GM12878 (cell line): ENCODE results near the gene CYP51A1. TPM values are rescaled to one million over a fixed set of nuclear protein-coding genes. Genes with fewer than 3 reads are reported as not detected.

Source experiments
- ATAC-seq: fragments of 200-7000 bp; cut with Tn5 transposase; 3 replicates; pipeline ENCODE4 v1.9.1; 2020; ENCODE audit warnings: mild to moderate bottlenecking, moderate library complexity
- BruUV-seq: library from RNA; stranded (reverse); fragments of 400-500 nt; replicated peaks from 2 replicates; lab custom pipeline; 2021; lab: Mats Ljungman, UMichigan
- CTCF ChIA-PET: fragments of 300-600 bp; sonication (Branson Sonifier 250); formaldehyde crosslinking; extraction: SDS; loops from one replicate; lab custom pipeline; 2021; ENCODE audit warnings: inconsistent platforms; lab: Yijun Ruan, JAX
- POLR2A ChIA-PET: fragments of 350-600 bp; formaldehyde crosslinking; extraction: SDS; loops from one replicate; lab custom pipeline; 2021; ENCODE audit warnings: inconsistent platforms; lab: Charles Lee
- RAD21 ChIA-PET: fragments of 300-600 bp; sonication (Branson Sonifier 250); formaldehyde crosslinking; loops from one replicate; lab custom pipeline; 2023; ENCODE audit warnings: antibody characterized with exemption; ENCODE audit not compliant: unreplicated experiment; lab: Charles Lee
- SMC1A ChIA-PET: fragments of 300-600 bp; sonication (Branson Sonifier 250); formaldehyde crosslinking; loops from one replicate; lab custom pipeline; 2023; ENCODE audit not compliant: unreplicated experiment, uncharacterized antibody; lab: Charles Lee
- DNase-seq: peaks from one replicate; pipeline ENCODE4 v3.0.0-alpha.2; 2011; ENCODE audit warnings: low read depth, low spot score
- FAIRE-seq: peaks from 3 replicates; lab custom pipeline; 2011; peaks lifted over from hg19 to GRCh38; lab: Jason Lieb, UNC
- H2AFZ ChIP-seq: 2 replicates; pipeline ENCODE4 v1.6.0; 2011; ENCODE audit warnings: low read depth, low read length, control low read depth; ENCODE audit not compliant: control insufficient read depth
- H3K27ac ChIP-seq: 2 replicates; pipeline ENCODE4 v1.5.1; 2011; ENCODE audit warnings: control low read depth; ENCODE audit not compliant: control insufficient read depth, insufficient read depth
- H3K27me3 ChIP-seq, 2 experiments: replicated peaks in 1 of 2; 2 replicates each; pipeline versions ENCODE4 v1.6.0 to v1.6.1; 2011; ENCODE audit warnings: low read length in 1 of 2; ENCODE audit not compliant: control insufficient read depth in 2 of 2, insufficient read depth in 2 of 2
- H3K36me3 ChIP-seq, 2 experiments: 2 replicates each; pipeline ENCODE4 v1.5.1; 2011; ENCODE audit warnings: low read length in 1 of 2; ENCODE audit not compliant: control insufficient read depth in 2 of 2, insufficient read depth in 2 of 2
- H3K4me1 ChIP-seq: 2 replicates; pipeline ENCODE4 v1.6.1; 2011; ENCODE audit warnings: mild to moderate bottlenecking, low read length, moderate library complexity, mixed read lengths; ENCODE audit not compliant: control insufficient read depth, insufficient read depth
- H3K4me2 ChIP-seq: 2 replicates; pipeline ENCODE4 v1.6.0; 2011; ENCODE audit warnings: control low read depth; ENCODE audit not compliant: control insufficient read depth, insufficient read depth
- H3K4me3 ChIP-seq: fragments of 200-600 bp; sonication (generic); 2 replicates; pipeline ENCODE4 v1.5.1; 2016
- H3K79me2 ChIP-seq: 2 replicates; pipeline ENCODE4 v1.6.0; 2011; ENCODE audit warnings: low read length; ENCODE audit not compliant: control insufficient read depth, insufficient read depth
- H3K9ac ChIP-seq: 2 replicates; pipeline ENCODE4 v1.8.0; 2011; ENCODE audit warnings: low read length, control low read depth, mixed read lengths; ENCODE audit not compliant: control insufficient read depth, insufficient read depth
- H3K9me3 ChIP-seq: replicated peaks from 3 replicates; pipeline ENCODE4 v1.5.1; 2011; ENCODE audit warnings: mild to moderate bottlenecking, low read length; ENCODE audit not compliant: control insufficient read depth, insufficient read depth
- H4K20me1 ChIP-seq: 2 replicates; pipeline ENCODE4 v1.6.0; 2011; ENCODE audit not compliant: control insufficient read depth, insufficient read depth
- BMI1 ChIP-seq: fragments of 450-650 bp; IDR thresholded peaks from 2 replicates; pipeline ENCODE4 v1.6.1; 2016; ENCODE audit warnings: mild to moderate bottlenecking, moderate library complexity, borderline replicate concordance
- CHD1 ChIP-seq: IDR thresholded peaks from 2 replicates; pipeline ENCODE4 v1.6.1; 2012; ENCODE audit warnings: low read depth, low read length, improper control_type of control experiment
- MTA2 ChIP-seq: fragments of 450-650 bp; IDR thresholded peaks from 2 replicates; pipeline ENCODE4 v1.6.1; 2016; ENCODE audit warnings: low read depth, mild to moderate bottlenecking, moderate library complexity
- POLR2AphosphoS2 ChIP-seq: IDR thresholded peaks from 2 replicates; pipeline ENCODE4 v1.6.1; 2011; ENCODE audit warnings: low read depth, mild to moderate bottlenecking, low read length, improper control_type of control experiment, moderate library complexity
- RAD51 ChIP-seq: fragments of 450-650 bp; IDR thresholded peaks from 2 replicates; pipeline ENCODE4 v1.6.1; 2016; ENCODE audit warnings: moderate library complexity, mild to moderate bottlenecking, inconsistent platforms
- TCF12 ChIP-seq: IDR thresholded peaks from 2 replicates; pipeline ENCODE4 v1.6.1; 2011; ENCODE audit warnings: low read depth, mild to moderate bottlenecking, low read length
- WGBS: methylation state at CpG from one replicate; pipeline ENCODE4 v1.1.6; 2016; ENCODE audit warnings: low lambda C conversion rate; ENCODE audit not compliant: insufficient replicate concordance, insufficient coverage; ENCODE audit errors: missing lambda C conversion rate; 5-methylcytosine and 5-hydroxymethylcytosine counted together
- in situ Hi-C: fragments of 300-500 bp; cut with MboI; formaldehyde crosslinking; loops from 9 replicates; pipeline ENCODE4 v1.14.3; 2018; ENCODE audit warnings: mixed read lengths
- intact Hi-C: fragments of 100-400 bp; cut with micrococcal nuclease; formaldehyde crosslinking; loops from one replicate; pipeline ENCODE4 v1.14.2; 2022; ENCODE audit not compliant: unreplicated experiment
- polyA plus RNA-seq, 11 experiments: library from polyadenylated mRNA; depleted of rRNA in 4 of 11; unstranded in 6 of 11; stranded (reverse) in 5 of 11; fragments of >200 nt; fragmentation: Nextera tagmentation in 4 of 11; fragmentation: Illumina TruSeq in 1 of 11; extraction: Ambion mirVana in 4 of 11; extraction: Trizol in 1 of 11; gene quantifications; 1 replicate in 1 of 11; 2 replicates in 10 of 11; pipeline versions ENCODE4 v1.2.1 to v1.2.3, GENCODE V29; 2011 to 2016; ENCODE audit warnings: inconsistent platforms in 2 of 11, missing spikeins in 2 of 11, low read depth in 1 of 11
- total RNA-seq, 4 experiments: library from RNA; depleted of rRNA in 3 of 4; stranded (reverse); fragments of >200 nt in 3 of 4; fragmentation: Illumina TruSeq in 1 of 4; extraction: Trizol in 1 of 4; gene quantifications; 2 replicates each; pipeline versions ENCODE4 v1.2.1 to v1.2.3, GENCODE V29; 2013 to 2021
- TF ChIP-seq, protein P1 (sequence below): IDR thresholded peaks from 2 replicates; pipeline ENCODE4 v1.6.1; 2011; ENCODE audit warnings: mild to moderate bottlenecking, low read depth, low read length, moderate library complexity; ENCODE audit not compliant: insufficient replicate concordance

CYP51A1 gene
- total and polyA plus RNA-seq, 10 of the 15 experiments (the other 5 are each of a cell fraction or from before 2014, with no cell fraction given): 21.5 to 113 (median 61.8) TPM

DNA sequence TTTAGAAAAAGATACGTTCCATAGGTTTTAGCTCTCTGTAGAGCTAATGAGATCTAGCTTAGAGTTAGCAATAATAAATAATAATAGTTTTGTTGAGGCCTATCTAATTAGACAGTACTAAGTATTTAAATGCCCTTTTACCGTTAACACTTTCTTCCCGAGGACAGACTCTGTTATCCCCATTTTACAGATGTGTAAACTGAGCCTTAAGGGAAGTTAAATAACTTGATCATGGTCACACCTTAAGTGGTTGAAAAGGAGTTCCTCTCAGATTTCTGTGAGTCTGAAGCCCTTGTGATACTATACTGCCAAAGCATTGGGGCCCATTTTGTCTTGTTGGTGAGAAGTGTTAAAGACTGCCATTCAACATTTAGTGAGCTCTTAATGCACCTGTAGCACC, 61.6 kb downstream of the CYP51A1 start:
- Histone ChIP-seq H3K36me3 (no peaks in the 10 kb centered on the region), H4K20me1 (no peaks in the 10 kb centered on the region), H3K27me3 (no peaks in the 10 kb centered on the region), H3K4me3 (no peak overlapping the region), H3K9ac (no peak overlapping the region), H3K79me2 (no peaks in the 10 kb centered on the region), H3K27ac (no peak overlapping the region), H3K9me3 (no peaks in the 10 kb centered on the region), H3K4me1 (peaks cover 5% of the 10 kb centered on the region; the same call in 1 of the 2 replicates), H2AFZ (no peak overlapping the region), H3K4me2 (no peak overlapping the region)
- ChIA-PET CTCF (interaction anchor here (1.9 kb wide), 1 partner anchor 9 kb away, joined by 4 read pairs; no protein-coding TSS in a partner anchor), RAD21 (no interaction called here), POLR2A (no interaction called here), SMC1A (interaction anchor here (0.7 kb wide), 1 partner anchor 22 kb away, joined by 3 read pairs; no protein-coding TSS in a partner anchor)
- TF ChIP-seq TCF12: no peak
- TF ChIP-seq, protein P1, sequence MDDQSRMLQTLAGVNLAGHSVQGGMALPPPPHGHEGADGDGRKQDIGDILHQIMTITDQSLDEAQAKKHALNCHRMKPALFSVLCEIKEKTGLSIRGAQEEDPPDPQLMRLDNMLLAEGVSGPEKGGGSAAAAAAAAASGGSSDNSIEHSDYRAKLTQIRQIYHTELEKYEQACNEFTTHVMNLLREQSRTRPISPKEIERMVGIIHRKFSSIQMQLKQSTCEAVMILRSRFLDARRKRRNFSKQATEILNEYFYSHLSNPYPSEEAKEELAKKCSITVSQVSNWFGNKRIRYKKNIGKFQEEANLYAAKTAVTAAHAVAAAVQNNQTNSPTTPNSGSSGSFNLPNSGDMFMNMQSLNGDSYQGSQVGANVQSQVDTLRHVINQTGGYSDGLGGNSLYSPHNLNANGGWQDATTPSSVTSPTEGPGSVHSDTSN: no peak
- TF ChIP-seq BMI1: no peak
- no peak for TF ChIP-seq CHD1
- no peak for TF ChIP-seq MTA2
- TF ChIP-seq RAD51: no peak
- TF ChIP-seq POLR2AphosphoS2: no peak
- intact Hi-C loops (no loop called here), in situ Hi-C loops (no loop called here)
- WGBS: 98% methylated on average over 3 of the region's 3 CpGs
- no peak for FAIRE-seq
- DNase-seq: no peak
- BruUV-seq: no TSS peak
- ATAC-seq: no peak
